MM.1S (cell line): Measurements from ENCODE around the gene SPATA25.

ENCODE experiments used
- EZH2 ChIP-seq: fragments of 300-600 bp; sonication (generic); optimal IDR thresholded peaks from 2 replicates; pipeline ENCODE3; 2017; ENCODE audit warnings: low read depth, mild to moderate bottlenecking, antibody characterized with exemption, low read length, mixed read lengths
- TF ChIP-seq, protein P1 (sequence below): fragments of 300-600 bp; sonication (generic); IDR thresholded peaks from 2 replicates; pipeline ENCODE4 v1.5.1; 2016; ENCODE audit warnings: antibody characterized with exemption, low read length, mixed read lengths

DNA sequence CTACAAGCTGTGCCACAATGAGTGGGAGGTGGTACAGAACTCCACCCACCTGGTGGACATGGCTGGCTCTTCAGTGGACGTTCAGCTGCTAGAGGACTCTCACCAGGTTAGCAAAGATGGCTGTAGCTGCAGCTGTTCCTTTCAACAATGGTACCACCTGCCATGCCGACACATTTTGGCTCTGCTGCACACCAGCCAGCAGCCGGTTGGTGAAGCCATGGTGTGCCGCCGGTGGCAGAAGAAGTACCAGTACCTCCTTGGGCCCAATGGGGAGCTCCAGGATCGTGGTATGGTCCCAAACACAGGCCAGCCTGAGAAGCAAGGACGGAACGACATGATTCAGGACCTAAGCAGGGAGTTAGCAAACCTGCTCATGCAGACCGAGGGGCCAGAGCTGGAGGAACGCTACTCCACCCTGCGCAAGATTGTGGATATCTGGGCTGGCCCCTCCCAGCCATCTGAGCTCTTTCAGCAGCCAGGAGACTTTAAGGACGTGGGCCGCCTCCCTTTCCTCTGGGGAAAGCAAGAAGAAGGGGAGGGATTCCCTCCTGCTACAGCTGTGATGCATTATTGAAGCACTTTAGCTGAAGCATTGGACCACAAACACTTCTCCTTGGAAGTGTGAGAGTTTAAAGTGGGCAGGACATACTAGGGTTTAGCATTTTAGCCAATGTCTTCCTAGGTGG lies 9.2 kb downstream of the SPATA25 start:
- TF ChIP-seq, protein P1, sequence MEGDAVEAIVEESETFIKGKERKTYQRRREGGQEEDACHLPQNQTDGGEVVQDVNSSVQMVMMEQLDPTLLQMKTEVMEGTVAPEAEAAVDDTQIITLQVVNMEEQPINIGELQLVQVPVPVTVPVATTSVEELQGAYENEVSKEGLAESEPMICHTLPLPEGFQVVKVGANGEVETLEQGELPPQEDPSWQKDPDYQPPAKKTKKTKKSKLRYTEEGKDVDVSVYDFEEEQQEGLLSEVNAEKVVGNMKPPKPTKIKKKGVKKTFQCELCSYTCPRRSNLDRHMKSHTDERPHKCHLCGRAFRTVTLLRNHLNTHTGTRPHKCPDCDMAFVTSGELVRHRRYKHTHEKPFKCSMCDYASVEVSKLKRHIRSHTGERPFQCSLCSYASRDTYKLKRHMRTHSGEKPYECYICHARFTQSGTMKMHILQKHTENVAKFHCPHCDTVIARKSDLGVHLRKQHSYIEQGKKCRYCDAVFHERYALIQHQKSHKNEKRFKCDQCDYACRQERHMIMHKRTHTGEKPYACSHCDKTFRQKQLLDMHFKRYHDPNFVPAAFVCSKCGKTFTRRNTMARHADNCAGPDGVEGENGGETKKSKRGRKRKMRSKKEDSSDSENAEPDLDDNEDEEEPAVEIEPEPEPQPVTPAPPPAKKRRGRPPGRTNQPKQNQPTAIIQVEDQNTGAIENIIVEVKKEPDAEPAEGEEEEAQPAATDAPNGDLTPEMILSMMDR = no peak
- TF ChIP-seq EZH2 = no peak
